ENCODE results near the gene FBXO11. TPM values are rescaled to one million over a fixed set of nuclear protein-coding genes. Genes with fewer than 3 reads are reported as not detected.
"Not testable (repeated sequence)": the region's sequence is repeated elsewhere in the genome, so short reads cannot be mapped to it uniquely, and the experiment has no call there.

Gene FBXO11
- 37.1 TPM for total RNA-seq

DNA sequence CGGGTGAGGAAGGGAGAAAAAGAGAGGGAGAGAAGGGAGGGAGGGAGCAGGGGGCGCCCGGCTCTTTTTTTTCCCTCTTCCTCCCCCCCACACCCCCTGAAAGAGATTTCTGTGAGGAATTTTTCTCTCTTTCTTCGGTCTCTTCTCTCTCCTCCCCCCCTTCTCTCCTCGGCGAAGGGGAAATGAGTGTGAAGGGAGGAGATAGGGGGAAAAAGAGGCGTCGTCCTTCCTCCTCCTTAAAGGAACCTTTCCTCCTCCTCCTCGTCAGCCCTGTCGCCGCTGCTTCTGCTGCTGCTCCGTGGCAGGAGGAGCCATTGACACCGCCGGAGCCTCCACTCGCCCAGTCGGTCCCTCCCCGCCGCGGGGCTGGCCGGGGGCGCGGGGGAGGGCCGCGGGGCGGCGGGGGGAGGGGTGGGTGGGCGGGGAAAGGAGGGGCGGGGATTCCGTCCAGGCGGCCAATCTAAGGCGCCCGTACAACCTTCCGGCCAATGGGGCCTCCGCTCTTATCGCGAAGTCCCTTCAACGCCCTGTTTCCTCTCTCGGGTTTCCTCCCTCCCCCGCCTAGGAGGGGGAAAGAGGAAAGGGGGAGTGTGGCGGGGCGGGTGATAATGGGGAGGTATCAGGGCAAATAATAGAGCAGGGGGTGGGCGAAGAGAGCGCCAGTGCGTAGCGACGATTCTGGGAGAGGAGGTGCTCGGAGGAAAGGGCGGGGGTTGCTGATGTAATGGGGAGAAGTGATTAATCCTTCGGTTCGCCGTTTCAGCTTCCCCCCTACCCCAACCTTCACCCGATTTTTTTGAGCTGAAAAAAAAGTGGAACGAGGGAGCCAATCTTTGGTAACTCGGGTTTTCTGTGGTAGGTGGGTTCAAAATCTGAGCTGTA is at the start of gene FBXO11:
Gene FBXO11, minus strand, starts transcription at position 342 of the 882 bp plus-strand sequence. CDS start 778 bp downstream, outside the sequence.
- ATAC-seq = peak; percentile 97

DNA sequence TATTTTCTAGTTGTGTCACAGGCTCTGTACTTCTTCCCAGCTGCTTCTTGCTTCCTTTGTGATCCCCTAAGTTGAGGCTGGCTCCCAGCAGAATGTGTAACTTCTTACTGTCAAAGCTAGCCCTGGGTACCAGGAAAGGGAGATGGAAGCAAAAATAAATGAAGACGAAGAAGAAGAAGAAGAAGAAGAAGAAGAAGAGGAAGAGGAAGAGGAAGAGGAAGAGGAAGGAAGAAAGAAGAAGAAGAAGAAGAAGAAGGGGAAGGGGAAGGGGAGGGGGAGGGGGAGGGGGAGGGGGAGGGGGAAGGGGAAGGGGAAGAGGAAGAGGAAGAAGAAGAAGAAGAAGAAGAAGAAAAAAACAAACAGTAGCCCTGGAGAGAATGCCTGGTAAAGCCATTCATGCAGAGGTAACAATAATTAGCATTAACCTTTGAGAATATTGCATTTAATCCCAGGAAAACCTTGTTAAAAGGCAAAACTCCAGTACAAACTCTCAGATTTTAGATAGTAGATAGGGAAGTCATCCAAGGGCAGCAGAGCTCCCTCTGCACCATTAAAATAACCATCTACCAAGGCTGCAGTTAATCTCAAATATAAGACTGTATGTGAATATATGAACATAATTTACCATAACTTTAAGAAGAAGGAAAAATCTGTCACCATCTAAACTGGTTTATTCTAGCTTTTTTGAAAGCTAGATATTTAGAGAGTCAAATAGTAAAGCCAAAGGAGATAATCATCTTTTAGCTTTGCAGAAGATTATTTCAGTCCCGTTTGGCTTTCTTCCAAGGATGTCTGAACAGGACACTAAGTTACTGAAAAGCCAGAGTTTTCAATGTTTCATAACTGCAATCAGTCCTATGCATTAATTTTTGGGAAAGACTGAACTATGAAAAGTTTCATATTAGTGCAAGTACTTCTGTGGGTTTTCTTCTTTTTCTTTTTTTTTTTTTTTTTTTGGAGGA is 44.3 kb upstream of the FBXO11 start:
- no peak for ATAC-seq

DNA sequence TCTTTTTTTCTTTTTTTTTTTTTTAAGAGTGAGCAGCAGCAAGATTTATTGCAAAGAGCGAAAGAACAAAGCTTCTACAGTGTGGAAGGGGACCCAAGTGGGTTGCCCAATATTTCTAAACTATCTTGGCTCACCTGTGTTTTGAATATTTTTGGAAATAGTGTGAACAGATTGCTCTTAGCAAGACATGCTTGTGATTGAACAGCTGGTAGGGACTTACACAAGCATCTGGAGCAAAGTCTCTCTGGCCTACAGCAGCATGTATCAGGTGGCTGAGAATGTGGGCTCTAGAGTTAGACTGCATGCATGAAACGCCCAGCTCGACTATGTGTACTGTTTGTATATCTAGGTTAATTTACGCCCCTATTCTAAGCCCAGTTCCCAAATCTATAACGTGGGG is 40.3 kb upstream of the FBXO11 start:
- ATAC-seq = no peak

DNA sequence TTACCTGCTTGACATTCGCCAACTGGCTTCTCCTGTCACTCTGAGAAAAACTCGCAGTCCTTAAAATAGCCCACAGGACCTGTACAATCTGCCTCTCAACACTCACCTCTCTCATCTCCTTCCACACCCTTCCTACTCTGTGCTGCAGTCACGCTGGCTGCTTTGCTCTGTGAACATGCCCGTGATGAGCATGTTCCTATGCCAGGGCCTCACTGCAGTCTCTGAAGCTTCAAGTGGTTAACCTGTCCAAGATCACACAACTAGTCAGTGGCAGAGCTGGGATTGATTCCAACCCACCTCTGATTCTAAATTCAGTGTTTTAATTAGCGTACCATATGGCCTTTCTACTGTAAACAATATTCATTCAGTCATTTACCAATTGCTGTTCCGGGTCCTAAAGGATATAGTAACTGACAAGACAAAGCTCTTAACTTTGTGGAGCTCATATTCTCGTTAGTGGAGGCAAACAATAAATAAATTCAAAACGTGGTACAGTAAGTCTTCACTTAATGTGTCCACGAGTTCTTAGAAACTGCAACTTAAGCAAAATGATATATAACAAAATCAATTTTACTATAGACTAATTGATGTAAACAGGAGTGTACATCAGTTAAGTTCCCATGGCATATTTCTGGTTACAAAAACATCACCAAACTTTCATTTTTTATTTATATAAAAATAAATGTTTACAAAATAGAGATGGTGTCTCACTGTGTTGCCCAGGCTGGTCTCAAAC is 38.9 kb upstream of the FBXO11 start:
- no peak for ATAC-seq

DNA sequence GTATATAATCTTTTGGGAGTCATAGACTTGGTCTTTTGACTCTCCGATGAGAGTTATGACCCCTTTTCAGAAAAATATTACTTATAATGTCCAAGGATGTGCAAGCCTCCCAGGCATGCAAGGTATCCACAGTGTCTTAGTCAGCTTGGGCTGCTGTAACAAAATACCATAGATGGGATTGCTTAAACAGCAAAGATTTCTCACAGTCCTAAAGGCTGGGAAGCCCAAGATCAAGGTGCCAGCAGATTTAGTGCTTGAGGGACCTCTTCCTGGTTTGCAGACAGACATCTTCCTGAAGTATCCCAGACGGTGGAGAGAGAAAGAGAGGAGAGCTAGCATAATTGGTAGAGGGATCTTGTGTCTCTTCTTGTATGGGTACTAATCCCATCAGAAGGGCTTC is 35.6 kb upstream of the FBXO11 start:
- no peak for ATAC-seq

DNA sequence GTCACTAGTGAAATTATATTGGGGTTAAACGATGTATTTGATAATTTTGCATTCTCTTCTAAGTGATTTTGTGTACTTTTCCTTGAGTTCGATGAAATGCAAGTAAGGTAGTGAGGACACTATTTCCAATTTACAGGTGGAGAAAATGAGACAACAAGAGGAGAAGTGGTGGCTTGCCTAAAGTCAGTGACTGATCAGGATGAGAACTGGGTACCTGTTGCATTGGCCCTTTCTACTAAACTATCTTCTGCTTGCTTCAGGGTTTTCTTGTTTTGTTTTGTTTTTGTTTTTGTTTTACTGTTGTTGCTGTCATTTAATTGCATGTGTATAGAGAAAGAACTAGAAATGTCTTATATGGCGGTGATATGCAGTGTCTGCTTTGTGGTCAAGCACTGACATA is 31.4 kb upstream of the FBXO11 start:
- ATAC-seq = no peak

DNA sequence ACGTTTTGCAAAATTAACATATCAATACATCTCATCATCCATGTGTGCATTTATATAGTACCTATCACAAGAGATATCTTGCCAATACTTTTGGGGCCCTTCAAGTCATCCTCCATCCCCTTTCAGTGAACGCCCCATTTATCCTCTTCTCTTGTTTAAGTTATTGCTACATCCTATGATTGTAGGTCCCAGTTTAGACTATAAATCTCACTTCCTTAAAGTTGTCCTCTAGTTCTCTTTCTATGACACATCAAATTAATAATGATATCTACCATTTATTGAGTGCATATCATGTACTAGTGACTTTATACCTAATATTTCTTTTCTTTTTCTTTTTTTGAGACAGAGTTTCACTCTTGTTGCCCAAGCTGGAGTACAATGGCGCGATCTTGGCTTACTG is 28.8 kb upstream of the FBXO11 start:
- no peak for ATAC-seq

DNA sequence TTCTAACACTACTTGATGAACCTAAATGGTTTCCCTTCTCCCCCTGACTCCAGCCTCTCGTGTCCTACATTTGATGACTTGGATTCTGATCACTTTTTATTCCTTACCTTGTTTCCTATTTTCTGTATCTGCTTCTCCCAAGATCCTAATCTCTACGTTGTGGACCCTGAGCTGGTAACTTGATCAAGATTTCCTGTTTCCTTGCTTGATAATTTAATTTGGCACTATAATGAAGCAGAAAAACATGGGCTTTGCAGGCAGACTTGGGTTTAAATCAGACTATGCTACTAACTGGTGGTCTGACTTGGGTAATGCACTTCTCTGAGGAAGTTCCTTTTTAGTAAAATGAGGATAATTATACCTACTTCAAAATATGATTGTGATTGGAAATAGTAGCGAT is 11.7 kb upstream of the FBXO11 start:
- ATAC-seq = no peak

DNA sequence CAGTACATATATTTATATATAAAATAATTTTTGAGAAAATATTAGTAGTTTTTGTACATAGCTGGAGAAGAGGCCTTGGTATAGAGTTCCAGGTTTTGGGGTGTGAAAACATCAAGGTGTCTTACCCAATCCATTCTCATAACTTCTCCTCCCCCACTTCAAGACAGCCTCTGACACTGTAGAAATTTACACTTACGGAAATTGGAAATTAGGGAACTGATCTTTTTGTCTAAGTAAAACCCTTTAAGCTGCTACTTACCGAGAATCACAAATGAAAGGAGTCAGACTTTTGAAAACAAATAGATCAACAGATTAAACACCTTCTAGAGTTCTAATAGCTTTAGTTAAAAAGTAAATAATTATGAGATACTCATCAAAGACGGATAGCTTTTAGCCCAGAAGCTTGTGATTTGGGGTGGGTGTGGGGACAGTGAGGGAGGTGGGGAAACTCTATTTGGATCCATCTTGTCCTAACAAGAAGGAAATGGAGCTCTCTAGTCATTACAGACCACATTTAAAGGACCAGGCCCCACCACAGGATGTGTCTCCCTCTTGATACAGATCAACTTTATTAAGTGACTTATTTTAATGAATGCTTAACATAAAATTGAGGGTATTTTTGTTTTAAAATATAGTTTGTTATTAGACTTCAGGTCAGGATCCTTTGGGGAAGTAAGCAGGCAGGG is 11.1 kb upstream of the FBXO11 start:
- no peak for ATAC-seq

DNA sequence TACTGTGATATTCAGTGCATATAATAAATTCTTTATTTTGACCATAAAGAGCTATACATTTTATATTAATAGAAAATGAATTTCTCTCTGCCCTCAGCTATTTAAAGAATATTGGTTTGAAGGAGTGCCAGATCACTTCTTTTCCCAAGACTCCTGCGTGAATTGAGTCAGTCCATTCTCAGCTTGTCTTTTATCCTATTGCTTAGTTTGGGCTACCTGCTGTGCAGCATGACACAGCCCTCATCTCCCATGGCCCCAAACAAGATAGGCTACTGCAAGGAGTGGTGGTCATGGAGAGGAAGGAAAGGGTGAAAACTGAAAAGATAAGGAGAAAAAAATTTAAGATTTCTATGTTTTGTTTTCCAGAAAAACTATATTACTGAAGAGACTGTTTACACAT is 10.1 kb upstream of the FBXO11 start:
- no peak for ATAC-seq

DNA sequence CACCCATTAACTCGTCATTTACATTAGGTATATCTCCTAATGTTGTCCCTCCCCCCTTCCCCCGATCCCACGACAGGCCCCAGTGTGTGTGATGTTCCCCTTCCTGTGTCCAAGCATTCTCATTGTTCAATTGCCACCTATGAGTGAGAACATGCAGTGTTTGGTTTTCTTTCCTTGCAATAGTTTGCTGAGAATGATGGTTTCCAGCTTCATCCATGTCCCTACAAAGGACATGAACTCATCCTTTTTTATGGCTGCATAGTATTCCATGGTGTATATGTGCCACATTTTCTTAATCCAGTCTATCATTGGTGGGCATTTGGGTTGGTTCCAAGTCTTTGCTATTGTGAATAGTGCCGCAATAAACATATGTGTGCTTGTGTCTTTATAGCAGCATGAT is 4.4 kb upstream of the FBXO11 start:
- ATAC-seq = not testable (repeated sequence)

DNA sequence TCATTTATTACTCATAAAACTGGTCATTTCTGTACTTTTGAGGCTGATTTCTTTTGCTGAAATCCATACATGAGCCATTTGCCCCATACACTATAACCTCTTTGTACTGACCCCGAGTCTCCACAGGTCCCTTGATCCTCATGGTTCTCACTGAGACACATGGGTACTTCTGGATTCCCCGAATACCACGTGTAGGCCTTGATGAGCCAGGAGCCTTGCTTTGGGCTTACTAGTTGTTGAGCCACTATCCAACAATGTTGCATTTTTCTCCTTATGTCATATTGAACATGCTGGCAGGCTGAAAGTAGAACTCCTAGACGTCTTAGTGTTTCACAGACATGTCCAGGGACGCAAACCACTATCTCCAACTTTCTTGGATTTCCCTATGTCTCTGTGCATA is 2.4 kb upstream of the FBXO11 start:
- ATAC-seq = no peak

DNA sequence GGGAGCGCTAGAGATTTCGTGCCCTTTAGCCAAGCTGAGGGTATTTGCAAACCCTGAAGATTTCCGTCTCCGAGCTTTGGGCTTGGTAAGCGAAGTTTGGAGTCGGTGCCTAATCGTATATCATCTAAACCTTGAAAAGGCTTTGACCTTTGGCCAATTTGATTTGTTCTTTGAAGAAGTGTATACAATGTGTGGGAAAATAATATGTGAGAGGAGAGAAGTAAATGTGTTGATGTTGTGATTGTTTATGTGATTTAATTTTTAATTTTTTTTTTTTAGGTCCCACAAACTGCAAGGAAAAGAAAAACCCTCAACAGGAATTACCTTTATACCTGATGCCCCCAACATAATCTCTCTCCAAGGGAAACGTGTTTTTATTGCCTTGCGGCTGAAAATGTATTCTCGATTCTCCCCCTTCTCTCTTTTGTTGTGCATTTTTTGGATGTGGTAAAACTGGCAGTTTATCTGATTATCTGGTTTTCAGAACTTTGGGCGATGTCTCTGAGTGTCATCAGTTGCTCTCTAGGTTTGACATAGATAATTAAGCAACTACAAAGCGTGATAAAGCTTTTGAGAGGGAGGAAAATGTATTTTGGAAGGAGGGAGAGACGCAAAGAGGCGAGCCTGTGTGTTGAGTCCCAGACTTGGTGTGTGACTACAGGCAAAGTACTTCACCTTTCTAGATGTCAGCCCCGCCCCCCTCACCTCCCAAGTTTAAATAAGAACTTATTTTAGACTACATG is 912 bp upstream of the FBXO11 start:
- no peak for ATAC-seq

DNA sequence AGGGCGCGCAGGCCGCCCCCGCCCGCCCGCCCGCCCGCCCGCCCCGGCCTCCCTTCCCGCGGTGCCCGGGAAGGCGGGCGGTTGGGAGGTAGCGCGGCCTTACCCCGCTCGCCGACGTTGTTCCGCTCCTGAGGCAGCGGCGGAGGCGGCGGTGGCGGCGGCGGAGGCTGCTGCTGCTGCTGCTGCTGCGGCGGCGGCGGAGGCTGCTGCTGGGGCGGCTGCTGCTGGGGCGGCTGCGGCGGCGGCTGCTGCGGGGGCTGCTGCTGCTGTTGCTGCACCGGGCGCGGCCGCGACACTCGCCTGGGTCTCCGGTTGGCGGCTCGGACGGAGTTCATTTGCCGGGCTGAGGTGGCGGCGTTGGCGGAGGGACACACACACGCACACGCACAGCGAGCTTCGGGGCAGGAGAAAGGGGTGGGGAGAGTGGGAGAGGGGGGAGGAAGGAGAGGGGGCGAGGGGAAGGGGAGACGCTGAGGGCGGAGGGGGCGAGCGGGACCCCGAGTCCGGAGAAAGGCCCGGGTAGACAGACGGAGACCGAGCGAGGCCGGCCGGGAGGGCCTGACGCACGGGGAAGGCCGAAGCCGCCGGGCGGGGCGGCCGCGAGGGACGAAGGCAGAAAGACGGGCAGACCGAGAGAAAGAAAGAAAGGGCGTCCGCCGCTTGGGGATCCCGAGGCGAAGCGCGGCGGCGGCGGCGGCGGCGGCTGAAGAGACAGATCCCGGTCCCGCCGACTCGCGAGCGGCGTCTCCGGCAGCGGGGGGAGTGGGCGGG is 727 bp downstream of the FBXO11 start:
- ATAC-seq = peak; percentile 11

DNA sequence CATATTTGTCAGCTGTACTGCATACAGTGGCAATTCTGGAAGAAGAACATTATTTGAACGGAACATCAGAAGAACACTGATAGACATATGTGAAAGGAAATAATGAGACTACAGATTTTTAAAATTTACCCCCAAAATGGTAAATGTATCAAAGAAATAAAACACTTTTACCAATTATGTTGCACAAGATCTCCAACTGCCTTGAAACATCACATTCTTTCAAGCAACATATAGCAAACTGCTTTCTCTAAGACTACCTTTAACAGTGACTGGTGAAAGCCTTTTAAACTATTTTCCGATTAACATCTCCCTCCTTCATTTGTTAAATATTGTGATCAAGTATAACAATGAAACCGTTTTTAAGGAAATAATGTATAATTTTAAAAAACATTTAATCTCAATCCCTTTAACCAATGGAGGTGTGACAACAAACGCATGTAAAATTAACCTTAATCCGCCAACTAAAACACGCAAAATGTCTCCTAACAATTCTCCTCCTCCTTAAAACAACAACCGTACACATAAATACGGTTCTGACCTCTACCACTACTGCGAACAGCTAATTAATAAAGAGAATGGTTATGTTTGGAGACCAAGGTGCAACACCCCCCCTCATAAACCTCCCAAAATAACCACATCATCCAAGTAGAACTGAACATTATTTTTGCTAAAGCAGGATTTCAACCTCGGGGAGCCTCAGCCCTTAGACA is 2.4 kb downstream of the FBXO11 start:
- no peak for ATAC-seq

DNA sequence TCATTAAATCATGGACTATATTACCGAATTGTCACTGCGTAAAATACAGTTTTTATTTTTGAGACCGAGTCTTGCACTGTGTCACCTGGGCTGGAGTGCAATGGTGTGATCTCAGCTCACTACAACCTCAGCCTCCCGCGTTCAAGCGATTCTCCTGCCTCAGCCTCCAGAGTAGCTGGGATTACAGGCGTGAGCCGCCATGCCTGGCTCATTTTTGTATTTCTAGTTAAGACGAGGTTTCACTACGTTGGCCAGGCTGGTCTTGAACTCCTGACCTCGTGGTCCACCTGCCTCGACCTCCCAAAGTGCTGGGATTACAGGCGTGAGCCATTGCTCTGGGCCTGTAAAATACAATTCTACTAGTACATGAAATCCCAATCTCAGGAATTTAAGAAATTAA is 4.4 kb downstream of the FBXO11 start:
- not testable (repeated sequence) for ATAC-seq

DNA sequence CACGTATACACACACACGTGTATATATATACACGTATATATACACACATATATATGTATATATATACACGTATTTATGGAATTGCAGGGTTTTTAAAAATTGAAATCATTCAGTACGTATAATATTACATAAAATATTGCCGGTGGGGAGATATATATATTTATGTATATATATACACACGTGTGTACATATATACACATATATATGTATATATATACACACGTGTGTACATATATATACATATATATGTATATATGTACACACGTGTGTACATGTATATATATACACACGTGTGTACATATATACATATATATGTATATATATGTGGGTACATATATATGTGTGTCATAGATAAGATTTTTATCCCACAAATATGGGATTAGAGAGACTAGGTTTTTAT is 5.4 kb downstream of the FBXO11 start:
- no peak for ATAC-seq

DNA sequence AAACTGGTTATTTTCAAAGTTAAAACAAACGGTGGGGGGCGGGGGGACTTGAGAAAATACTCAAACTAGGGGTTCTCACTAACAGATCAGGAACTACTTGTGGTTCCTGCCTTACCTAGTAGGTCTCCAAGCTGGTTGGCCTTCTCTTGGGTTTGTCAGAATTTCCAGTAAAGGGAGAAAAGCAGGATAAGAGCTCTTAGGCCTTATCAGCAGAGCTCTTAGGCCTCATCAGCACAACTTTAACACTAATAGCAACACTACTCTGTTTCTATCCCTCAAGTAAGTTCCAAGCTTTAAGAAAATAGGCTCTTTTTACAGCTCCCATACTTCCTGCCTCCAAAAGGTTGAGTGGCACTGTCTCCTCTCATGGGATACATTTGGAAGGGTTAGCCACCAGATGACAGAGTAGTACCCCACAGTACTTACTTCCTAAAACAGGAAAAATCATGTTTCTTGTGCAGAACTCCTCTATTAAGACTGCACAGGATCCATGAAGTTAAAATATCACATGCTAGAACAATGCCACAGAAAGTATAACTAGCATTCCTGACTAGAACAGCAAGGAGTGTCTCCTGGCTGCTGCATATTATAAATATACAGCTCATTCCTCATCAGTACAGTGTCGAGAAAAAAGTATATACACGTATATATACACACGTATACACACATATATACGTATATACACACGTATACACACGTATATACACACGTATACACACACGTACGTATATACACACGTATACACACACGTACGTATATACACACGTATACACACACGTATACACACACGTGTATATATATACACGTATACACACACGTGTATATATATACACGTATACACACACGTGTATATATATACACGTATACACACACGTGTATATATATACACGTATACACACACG is 6.1 kb downstream of the FBXO11 start:
- no peak for ATAC-seq
